Stimulated activated CD4-positive, alpha-beta T cell treated with anti-CD3 and anti-CD28 coated beads, TNF-alpha, amount 100 ng/mL, for 48 hours (primary cell): ENCODE measurements around the gene TWIST1.

ENCODE experiments used
- DNase-seq, 3 donors: peaks; one replicate each; pipeline ENCODE4 v3.0.0-alpha.2; 2020; ENCODE audit warnings: low read depth in 3 of 3

The TWIST1 gene

GRCh38 chr7:19117091-19117869 lies at the start of gene TWIST1:
Gene TWIST1 (minus strand): TSS chr7:19117636. CDS start chr7:19117321, 315 bp downstream.
- DNase-seq = no peak

DNA sequence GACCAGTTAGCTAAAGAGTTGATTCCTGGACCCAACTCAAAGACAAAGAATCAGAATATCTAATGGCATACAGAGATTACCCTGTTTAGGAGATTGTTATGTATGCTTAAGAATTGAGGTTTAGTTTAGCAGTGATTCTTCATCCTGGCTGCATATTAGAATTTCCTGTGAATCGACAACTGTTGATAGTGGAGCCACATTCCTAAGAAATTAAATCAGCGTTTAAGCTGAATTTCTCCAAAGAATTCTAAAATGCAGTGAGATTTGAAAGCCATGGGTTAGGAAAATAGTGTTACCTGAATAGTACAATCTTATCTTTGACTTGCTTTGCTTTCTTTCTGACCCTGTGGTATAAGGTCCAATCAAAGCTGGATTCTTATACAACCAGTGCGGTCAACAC lies 44.2 kb upstream of the TWIST1 start:
- no peak for DNase-seq

DNA sequence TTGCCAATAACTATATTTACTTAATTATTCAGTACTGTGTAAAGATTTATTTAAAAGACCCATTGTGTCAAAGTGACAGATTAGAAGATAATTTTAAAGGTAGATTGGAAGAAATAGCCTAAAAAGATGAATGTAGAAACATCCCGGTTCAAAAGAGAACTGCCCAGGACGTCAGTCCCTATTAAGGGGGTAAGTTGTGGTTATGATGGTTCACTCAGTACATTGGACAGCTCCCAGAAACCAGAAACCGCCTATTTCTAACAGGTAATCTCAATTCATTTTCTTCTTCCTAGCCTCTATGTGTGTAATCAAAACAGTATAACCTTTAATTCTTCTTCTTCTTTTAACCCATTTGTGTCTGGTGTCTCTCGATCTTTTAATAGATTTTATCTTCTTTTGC lies 29.3 kb upstream of the TWIST1 start:
- DNase-seq = no peak

DNA sequence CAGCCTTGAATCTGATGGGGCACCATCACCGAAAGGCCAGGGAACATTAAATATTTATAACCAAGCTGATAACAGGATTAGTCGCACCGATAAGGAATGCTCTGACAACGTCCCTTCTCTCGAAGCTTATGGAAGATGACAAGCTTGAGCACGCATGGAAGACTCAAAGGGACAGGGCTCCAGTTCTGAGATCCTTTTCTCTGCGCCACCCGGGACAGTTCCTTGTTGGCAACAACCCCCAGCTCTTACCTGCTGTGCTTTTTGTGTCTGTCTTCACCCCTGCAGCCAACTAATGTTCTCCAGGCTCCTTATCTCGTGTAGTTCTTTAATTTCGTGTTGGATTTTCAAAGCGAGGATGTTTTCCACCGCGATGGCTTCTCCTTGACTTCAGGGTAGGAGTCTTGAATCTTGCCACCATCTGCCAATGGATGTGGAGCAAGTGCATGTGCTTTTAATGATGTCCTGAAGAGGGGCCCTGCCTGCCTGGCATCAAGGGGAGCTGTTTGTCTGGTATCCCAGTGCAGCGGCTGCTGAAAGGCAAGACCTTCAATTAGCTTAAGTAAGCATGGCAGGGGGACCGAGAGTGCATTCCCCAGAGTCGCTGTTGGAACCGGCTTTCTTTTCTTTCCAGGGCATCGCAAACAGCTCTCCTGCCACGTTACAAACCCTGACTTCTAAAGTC lies 28.1 kb upstream of the TWIST1 start:
- DNase-seq = no peak

DNA sequence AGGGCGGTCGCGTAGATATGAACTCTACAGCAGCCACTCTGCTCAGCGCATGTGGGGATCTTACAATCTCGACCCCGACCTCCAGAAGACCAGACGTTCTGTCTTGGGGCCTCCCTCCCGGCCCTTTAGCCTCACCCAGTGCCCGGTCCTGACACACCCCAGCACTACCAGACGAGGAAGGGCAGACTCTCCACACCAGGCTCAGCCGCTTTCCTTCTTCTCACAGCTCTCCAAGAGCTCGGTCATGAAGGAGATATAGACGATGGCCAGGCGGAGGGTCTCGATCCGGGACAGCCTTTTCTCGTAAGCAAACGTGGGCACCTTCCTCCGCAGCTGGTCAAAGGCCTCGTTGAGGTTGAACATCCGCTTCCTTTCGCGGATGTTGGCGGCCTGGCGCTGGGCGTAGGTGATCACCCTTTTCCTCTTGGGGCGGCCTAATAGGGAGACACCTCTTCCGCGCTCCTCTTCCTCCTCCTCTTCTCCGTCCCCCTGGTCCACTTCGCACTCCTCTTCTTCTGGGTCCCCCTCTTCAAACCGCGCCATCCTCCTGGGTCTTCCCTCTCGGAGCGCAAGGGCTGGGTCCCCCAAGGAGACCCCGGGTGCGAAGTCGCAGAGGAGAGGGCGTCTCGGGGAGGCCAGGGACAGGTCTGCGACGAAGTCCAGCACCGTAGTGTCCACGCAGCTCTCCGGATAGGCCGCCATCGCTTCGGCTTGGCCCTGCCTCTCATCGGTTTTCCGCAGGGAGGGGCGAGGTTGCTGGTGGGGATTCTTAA lies 27.4 kb upstream of the TWIST1 start, which contains the start of gene FERD3L:
FERD3L (minus strand) TSS at position 761 of the 773 bp plus-strand sequence; CDS start at position 702, 59 bp downstream.
- DNase-seq = no peak

GRCh38 chr7:19143881-19144574 lies 26.6 kb upstream of the TWIST1 start:
- no peak for DNase-seq

DNA sequence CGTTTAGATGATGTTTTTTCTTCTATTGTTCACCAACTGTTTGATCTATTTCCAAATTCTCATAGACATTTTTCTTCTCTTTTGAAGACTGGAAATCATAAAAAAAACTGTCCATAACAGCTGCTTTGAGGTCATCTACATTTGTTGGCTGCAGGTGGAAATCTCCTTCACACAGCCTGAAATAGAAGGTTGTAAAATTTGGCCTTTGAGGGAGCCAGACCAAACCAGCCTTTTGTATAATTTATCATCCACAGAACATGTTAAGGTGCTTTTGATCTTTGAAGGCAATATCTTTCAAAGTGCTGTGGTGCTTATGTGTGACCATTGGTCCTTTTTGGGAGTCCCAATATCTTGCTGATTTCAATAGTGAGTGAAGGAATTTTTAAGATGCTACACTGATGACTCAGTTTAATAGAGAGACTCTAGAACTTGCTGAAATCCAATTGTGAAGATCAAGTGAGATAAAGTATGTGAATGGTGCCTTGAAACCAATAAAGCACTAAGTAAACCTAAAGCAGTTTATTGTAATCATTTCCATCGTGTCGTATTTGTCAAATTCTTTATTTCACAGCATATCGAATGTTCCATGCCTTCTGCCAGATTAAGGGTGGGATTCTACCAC lies 22.4 kb upstream of the TWIST1 start:
- no peak for DNase-seq

GRCh38 chr7:19133886-19134285 lies 16.4 kb upstream of the TWIST1 start:
- no peak for DNase-seq

- DNase-seq = no peak
Observed at GRCh38 chr7:19133390-19133789, 16.0 kb upstream of the TWIST1 start.

DNA sequence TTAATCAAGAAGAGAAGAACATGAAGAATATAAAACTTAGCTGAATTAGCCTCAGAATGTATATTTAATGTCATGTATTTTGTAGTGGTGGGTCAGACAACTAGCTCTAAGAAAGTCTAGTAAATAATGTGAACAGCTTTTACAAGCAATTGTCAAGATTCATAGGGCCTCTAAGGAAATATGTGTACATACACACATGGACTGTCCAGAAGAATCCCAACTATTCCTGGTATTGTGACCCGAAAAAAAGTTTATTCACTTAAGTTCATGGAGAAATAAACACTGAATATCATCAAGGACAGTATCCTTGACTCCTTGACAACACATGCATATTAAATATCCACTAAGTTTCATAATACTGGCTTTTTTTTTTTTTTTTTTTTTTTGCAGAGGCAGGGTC lies 11.4 kb upstream of the TWIST1 start:
- DNase-seq = no peak

DNA sequence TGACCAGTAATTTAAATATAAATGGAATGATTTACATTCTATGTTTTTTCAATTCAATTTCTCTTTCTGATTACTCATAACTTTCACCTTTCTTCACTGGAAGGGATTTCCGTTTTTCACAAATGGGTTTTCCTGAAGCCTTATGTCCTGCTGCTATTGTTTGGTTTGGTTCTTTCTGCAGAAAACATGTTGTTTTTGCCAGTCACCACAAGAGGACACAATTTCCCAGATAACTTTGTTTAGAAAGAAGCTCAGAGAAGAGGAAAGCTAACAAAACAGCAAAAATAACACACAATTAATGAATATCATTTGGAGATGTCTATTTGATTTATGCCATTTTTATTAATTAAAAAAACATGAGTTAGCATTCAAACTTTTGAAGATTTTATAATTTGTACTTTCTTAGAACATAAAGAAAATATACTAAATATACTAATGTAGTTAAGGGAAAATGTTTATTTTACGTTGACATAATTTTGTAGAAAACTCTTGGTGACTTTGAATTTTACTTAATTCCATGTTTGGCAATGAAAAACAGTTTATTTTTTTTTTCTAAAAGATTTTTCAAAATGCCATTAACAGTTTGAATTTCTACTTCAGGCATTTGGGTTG lies 4.6 kb upstream of the TWIST1 start:
- DNase-seq = no peak

GRCh38 chr7:19119870-19120486 lies 2.5 kb upstream of the TWIST1 start:
- no peak for DNase-seq

- no peak for DNase-seq
Observed at GRCh38 chr7:19119372-19119771, 1.9 kb upstream of the TWIST1 start.

DNA sequence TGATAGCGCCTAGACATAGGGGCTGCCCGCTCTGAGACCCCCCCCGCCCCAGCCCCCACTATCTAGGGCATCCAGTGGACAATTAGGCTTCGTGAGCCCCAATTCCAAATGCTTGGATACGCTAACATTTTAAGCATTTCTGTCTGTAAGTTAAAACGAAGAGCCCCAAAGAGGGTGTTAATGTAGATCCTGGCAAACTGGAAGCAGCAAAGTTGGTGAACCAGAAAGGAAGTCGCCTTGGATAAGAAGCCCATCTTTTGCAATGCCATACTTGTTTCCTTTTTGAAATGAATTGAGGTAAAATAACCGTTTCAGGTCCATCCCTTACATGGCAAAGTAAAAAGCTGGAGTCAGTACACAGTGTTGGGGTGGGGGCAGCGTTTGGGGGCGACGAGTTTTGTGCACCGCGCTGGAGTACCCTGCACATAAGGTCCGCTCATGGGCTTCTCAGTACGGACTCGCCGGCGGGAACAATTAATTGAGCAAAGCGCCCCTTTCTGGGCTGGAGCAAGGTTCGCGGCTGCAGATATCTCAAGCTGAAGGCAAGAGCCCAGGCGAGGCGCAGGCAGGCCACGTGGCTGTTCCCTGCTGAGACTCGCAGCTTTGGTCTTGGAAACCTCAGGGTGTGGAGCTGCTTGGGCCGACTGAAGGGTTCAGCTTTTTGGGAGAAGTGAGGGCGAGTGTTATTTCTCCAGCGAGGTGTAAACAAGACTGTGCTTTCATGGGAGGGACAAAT lies 1.4 kb upstream of the TWIST1 start:
- no peak for DNase-seq

GRCh38 chr7:19117870-19118608 lies 603 bp upstream of the TWIST1 start:
- no peak for DNase-seq

DNA sequence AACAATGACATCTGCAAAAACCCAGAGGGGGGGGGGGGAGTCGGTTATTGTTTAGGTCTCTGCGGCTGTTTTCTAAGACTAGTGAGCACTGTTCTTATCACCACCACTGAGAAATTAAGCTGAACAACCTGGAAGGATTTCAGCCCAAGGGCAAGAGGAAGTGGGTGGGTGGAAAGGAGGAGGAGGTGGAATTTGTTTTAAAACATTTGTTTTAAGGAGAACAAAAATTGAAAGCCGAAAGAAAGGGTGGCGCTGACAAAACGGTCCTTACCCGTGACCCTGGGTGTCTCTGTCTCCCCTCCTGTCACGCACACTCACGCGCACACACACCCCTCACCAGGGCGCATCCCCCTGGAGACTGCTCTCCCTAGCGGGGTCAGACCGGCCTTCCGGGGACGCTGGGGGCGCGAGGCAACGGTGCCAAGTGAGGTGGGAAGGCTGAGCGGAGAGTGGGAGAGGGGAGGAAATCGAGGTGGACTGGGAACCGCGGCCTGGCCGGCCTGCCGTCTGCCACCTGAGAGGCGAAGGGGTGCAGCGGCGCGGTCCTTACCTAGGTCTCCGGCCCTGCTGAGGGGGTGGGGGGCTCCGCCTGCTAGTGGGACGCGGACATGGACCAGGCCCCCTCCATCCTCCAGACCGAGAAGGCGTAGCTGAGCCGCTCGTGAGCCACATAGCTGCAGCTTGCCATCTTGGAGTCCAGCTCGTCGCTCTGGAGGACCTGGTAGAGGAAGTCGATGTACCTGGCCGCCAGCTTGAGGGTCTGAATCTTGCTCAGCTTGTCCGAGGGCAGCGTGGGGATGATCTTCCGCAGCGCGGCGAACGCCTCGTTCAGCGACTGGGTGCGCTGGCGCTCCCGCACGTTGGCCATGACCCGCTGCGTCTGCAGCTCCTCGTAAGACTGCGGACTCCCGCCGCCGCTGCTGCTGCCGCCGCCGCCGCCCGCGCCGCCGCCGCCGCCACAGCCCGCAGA lies 1.0 kb downstream of the TWIST1 start:
- DNase-seq = no peak

GRCh38 chr7:19114551-19114855 lies 2.9 kb downstream of the TWIST1 start:
- no peak for DNase-seq
